Superior temporal gyrus (tissue), 1 donor: ENCODE results near the gene NKG7.
A peak's percentile ranks its signal among the peaks of the same experiment; 100 is the strongest.

Source experiments
- DNase-seq: peaks from one replicate; pipeline ENCODE4 v3.0.0-alpha.2; 2016; ENCODE audit errors: extremely low spot score

The NKG7 gene

GRCh38 chr19:51391073-51391611 lies 18.7 kb upstream of the NKG7 start:
- DNase-seq, result no peak

- no peak for DNase-seq
These were observed 16.7 kb upstream of the NKG7 start for GRCh38 chr19:51389143-51389542.

- DNase-seq, result no peak
These were observed 15.5 kb upstream of the NKG7 start, which contains the start of gene LIM2 for GRCh38 chr19:51387924-51388389. LIM2 (minus strand) TSS chr19:51387974; CDS start chr19:51387443, 531 bp downstream.

- no peak for DNase-seq
These were observed 14.5 kb upstream of the NKG7 start for GRCh38 chr19:51386882-51387520.

- no peak for DNase-seq
These were observed 9.6 kb upstream of the NKG7 start for GRCh38 chr19:51382004-51382403.

GRCh38 chr19:51380379-51380778 lies 7.9 kb upstream of the NKG7 start:
- DNase-seq, result no peak

- DNase-seq, result no peak
These were observed 5.0 kb upstream of the NKG7 start for GRCh38 chr19:51377422-51377821.

- no peak for DNase-seq
These were observed 3.2 kb upstream of the NKG7 start for GRCh38 chr19:51375504-51376221.

- DNase-seq, result no peak
These were observed 319 bp downstream of the NKG7 start for GRCh38 chr19:51372021-51372648.

- no peak for DNase-seq
These were observed 1.2 kb downstream of the NKG7 start for GRCh38 chr19:51371186-51371690.

GRCh38 chr19:51370230-51370629 lies 2.2 kb downstream of the NKG7 start:
- DNase-seq, result no peak

- no peak for DNase-seq
These were observed 3.8 kb downstream of the NKG7 start, which contains the start of gene CLDND2 for GRCh38 chr19:51368366-51369282. CLDND2 (minus strand) TSS chr19:51369003; CDS start chr19:51368577, 426 bp downstream.

- DNase-seq, result peak; percentile 95
These were observed 4.7 kb downstream of the NKG7 start for GRCh38 chr19:51367565-51368365.

GRCh38 chr19:51367255-51367564 lies 5.2 kb downstream of the NKG7 start:
- DNase-seq, result no peak

- DNase-seq, result peak; percentile 98
These were observed 5.8 kb downstream of the NKG7 start for GRCh38 chr19:51366389-51367254.

- DNase-seq, result no peak
These were observed 6.5 kb downstream of the NKG7 start, which contains the start of gene ETFB for GRCh38 chr19:51365965-51366388. ETFB (minus strand) TSS chr19:51366388; CDS start chr19:51366326, 62 bp downstream.

- DNase-seq, result peak; percentile 55
These were observed 7.1 kb downstream of the NKG7 start for GRCh38 chr19:51365211-51365964.
